ENCODE measurements around the gene APIP. TPM values are rescaled to one million over a fixed set of nuclear protein-coding genes. Genes with fewer than 3 reads are reported as not detected.

APIP gene, protein sequence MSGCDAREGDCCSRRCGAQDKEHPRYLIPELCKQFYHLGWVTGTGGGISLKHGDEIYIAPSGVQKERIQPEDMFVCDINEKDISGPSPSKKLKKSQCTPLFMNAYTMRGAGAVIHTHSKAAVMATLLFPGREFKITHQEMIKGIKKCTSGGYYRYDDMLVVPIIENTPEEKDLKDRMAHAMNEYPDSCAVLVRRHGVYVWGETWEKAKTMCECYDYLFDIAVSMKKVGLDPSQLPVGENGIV
- 3.9 and 9.5 TPM in 2 replicates for total RNA-seq

DNA sequence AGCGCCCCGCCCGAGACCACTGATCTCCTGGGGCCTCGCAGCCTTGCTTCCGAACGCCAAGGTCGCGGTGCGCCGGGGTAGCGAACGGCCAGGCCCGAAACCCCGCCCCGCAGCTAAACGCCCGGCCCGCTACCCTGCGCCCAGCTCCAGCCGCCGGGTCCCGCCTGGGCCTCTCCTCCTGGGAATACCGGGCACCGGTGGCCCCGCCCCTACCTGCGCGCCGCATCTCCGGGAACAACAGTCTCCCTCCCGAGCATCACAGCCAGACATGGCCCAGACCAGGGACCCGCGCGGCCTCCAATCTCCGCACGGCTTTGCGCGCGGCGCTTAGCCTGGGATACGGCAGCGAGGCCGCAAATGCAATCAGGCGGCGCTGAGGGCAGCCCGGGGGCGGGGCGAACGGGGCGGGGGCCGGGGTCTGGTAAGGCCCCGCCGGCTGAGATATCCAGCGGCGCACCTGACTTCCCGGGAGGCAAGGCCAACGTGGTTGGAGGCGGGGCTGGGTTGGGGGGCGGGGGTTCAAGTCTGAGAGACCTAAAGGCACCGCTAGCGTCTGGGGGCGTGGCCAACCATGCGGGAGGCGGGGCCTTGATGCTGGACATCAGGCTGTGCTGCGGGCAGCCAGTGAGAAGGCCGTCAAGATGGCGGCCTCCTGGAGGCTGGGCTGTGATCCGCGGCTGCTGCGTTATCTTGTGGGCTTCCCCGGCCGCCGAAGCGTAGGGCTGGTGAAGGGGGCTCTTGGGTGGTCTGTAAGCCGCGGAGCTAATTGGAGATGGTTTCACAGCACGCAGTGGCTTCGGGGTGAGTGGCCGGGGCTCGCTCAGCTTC, at the start of gene APIP, which contains the start of gene PDHX:
TSS of gene APIP (minus strand) at position 365 of the 828 bp plus-strand sequence. CDS start at position 270, 95 bp downstream.
TSS of gene PDHX (plus strand) at position 604 of the 828 bp plus-strand sequence. CDS start at position 642, 38 bp downstream.

Small RNA genes lying within 50 kb of the gene (small RNA-seq; reads per million reads assigned to genes)
- 0.09 reads per million for gene MIR1343

Other genes starting within 250 kb of the APIP start
- 24.2 and 25.1 TPM in 2 replicates for gene PDHX, start 239 bp upstream of the APIP start, total RNA-seq
- gene CD44, start 222.8 kb upstream of the APIP start, total RNA-seq = 13.3 and 33.4 TPM in 2 replicates